HepG2 (cell line): ENCODE measurements around the gene ACAP1. TPM values are rescaled to one million over a fixed set of nuclear protein-coding genes. Genes with fewer than 3 reads are reported as not detected.

Source experiments
- CREM ChIP-seq, 2 experiments: sonication (generic) in 1 of 2; formaldehyde crosslinking in 1 of 2; IDR thresholded peaks; 2 replicates each; pipeline versions ENCODE4 v1.4.0 to v1.6.1; 2016 to 2020; ENCODE audit warnings: antibody characterized with exemption in 1 of 2, mild to moderate bottlenecking in 1 of 2, missing genetic modification reagents in 1 of 2
- DMAP1 ChIP-seq: IDR thresholded peaks from 2 replicates; pipeline ENCODE4 v1.6.1; 2016
- EP300 ChIP-seq, 3 experiments: sonication (generic) in 1 of 3; formaldehyde crosslinking in 1 of 3; IDR thresholded peaks; 2 replicates each; pipeline versions ENCODE4 v1.5.1 to v1.6.1; 2011 to 2020; ENCODE audit warnings: low read depth in 2 of 3, low read length in 2 of 3, borderline replicate concordance in 1 of 3, improper control_type of control experiment in 1 of 3, mild to moderate bottlenecking in 1 of 3, missing genetic modification reagents in 1 of 3, moderate library complexity in 1 of 3
- MAX ChIP-seq: IDR thresholded peaks from 2 replicates; pipeline ENCODE4 v1.6.1; 2012; ENCODE audit warnings: inconsistent platforms
- MYC ChIP-seq: sonication (generic); formaldehyde crosslinking; IDR thresholded peaks from 2 replicates; pipeline ENCODE4 v1.9.0; 2021; ENCODE audit warnings: missing genetic modification reagents, borderline replicate concordance
- POLR2G ChIP-seq: fragments of 200-400 bp; formaldehyde crosslinking; IDR thresholded peaks from 2 replicates; pipeline ENCODE4 v1.6.1; 2018; ENCODE audit warnings: mild to moderate bottlenecking, low read depth, low read length, moderate library complexity
- SAP130 ChIP-seq: IDR thresholded peaks from 2 replicates; pipeline ENCODE4 v1.6.1; 2016; ENCODE audit warnings: low read depth
- ZBTB21 ChIP-seq: sonication (generic); formaldehyde crosslinking; IDR thresholded peaks from 2 replicates; pipeline ENCODE4 v1.4.0; 2020; ENCODE audit warnings: missing genetic modification reagents
- ZNF143 ChIP-seq: sonication (generic); formaldehyde crosslinking; IDR thresholded peaks from 2 replicates; pipeline ENCODE4 v1.4.0; 2020; ENCODE audit warnings: missing genetic modification reagents
- ZNF264 ChIP-seq: sonication (generic); formaldehyde crosslinking; IDR thresholded peaks from 2 replicates; pipeline ENCODE4 v1.4.0; 2020; ENCODE audit warnings: missing genetic modification reagents
- ZNF350 ChIP-seq: sonication (generic); formaldehyde crosslinking; IDR thresholded peaks from 2 replicates; pipeline ENCODE4 v1.4.0; 2020; ENCODE audit warnings: mild to moderate bottlenecking, low read depth, missing genetic modification reagents, borderline replicate concordance
- ZNF513 ChIP-seq: sonication (generic); formaldehyde crosslinking; conservative IDR thresholded peaks from 2 replicates; pipeline ENCODE4 v1.5.0; 2020; ENCODE audit warnings: missing genetic modification reagents
- ZNF609 ChIP-seq: sonication (generic); formaldehyde crosslinking; IDR thresholded peaks from 2 replicates; pipeline ENCODE4 v1.4.0; 2020; ENCODE audit warnings: mild to moderate bottlenecking, missing genetic modification reagents, borderline replicate concordance
- polyA plus RNA-seq, 8 experiments: library from polyadenylated mRNA; depleted of rRNA in 3 of 8; stranded (reverse) in 7 of 8; unstranded in 1 of 8; fragments of >200 nt; fragmentation: Illumina TruSeq in 4 of 8; extraction: Trizol in 4 of 8; gene quantifications; 2 replicates each; pipeline versions ENCODE4 v1.2.1 to v1.2.3, GENCODE V29; 2011 to 2016; ENCODE audit warnings: low read depth in 4 of 8, missing spikeins in 1 of 8, mixed read lengths in 1 of 8; ENCODE audit not compliant: insufficient read depth in 1 of 8
- total RNA-seq, 5 experiments: library from RNA; depleted of rRNA; stranded (reverse); fragments of >200 nt; fragmentation: Illumina TruSeq; extraction: Trizol; gene quantifications; 2 replicates each; pipeline ENCODE4 v1.2.3, GENCODE V29; 2016; ENCODE audit warnings: low read depth in 1 of 5
- TF ChIP-seq, protein P1 (sequence below): sonication (generic); formaldehyde crosslinking; IDR thresholded peaks from 2 replicates; pipeline ENCODE4 v1.8.0; 2022; ENCODE audit warnings: mild to moderate bottlenecking, missing genetic modification reagents, borderline replicate concordance
- TF ChIP-seq, protein P2 (sequence below): sonication (generic); formaldehyde crosslinking; IDR thresholded peaks from 2 replicates; pipeline ENCODE4 v1.4.0; 2020; ENCODE audit warnings: missing genetic modification reagents, borderline replicate concordance

Gene ACAP1
- total and polyA plus RNA-seq, 2 of the 13 experiments (the other 11 are each of a cell fraction or from before 2014, with no cell fraction given) = 1.3 to 2.5 TPM

DNA sequence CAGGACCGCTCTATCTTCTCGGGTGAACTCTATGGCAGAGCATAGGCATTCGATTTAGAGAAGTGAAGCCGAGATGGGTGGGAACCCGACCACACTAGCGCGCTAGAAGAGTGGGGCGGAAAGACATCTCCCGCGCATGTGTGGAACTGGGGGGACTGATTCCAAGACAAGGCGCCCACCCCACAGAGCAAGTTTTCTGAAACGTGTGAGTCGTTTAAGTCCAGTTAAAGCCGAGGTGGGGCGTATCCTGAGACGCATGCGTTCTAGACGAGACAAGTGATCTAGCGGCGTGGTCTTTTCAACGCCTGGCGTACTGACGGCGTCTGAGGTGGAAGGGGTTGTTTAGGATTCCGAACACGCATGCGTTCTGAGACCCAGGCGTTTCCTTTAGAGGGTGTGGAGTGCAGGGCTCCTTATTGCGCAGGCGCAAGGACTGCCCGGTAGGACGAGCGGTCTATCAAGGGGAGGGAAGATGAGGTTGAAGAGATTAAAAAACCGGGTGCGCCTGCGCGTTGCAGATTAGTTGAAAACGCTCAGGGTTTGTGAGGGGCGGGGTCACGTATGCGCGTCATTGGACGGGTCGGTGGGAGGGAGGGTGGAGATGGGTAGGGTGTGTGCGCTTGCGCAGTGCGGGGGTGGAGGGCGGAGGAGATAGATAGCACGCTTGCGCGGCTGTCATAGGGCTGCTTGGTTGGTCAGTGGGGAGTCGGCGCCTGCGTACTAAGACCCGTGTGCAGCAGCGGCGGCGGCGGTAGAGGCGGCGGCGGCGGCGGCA, 29.2 kb upstream of the ACAP1 start, which contains the start of gene EIF5A (continued):
- TF ChIP-seq MYC (peak; percentile 52; the same call in 1 of the 2 replicates), ZNF350 (0 out of 2 replicates have a peak, but pooled peaks have one; percentile 52), POLR2G (peak; percentile 87), SAP130 (peak; percentile 84), ZNF609 (CRISPR knock-in tag) (peak; percentile 46; the same call in 1 of the 2 replicates), CREM (IDR thresholded peaks at IDR 0.05) (peak; percentile 16; the same call in 1 of the 2 replicates), CREM (CRISPR knock-in tag; IDR thresholded peaks at IDR 0.05) (no peak), ZBTB21 (CRISPR knock-in tag) (no peak), EP300 (IDR thresholded peaks at IDR 0.05; ENCODE audit: low read depth in 2 of 2, low read length in 2 of 2) (no peak), EP300 (CRISPR knock-in tag; IDR thresholded peaks at IDR 0.05; ENCODE audit: borderline replicate concordance) (no peak; the same call in 1 of the 2 replicates), ZNF143 (CRISPR knock-in tag) (peak; percentile 46; the same call in 1 of the 2 replicates), DMAP1 (CRISPR knock-in tag) (peak; percentile 90), MAX (peak; percentile 42; the same call in 1 of the 2 replicates), ZNF513 (CRISPR knock-in tag) (no peak), ZNF264 (CRISPR knock-in tag) (0 out of 2 replicates have a peak, but pooled peaks have one; percentile 13)
- TF ChIP-seq, protein P1, sequence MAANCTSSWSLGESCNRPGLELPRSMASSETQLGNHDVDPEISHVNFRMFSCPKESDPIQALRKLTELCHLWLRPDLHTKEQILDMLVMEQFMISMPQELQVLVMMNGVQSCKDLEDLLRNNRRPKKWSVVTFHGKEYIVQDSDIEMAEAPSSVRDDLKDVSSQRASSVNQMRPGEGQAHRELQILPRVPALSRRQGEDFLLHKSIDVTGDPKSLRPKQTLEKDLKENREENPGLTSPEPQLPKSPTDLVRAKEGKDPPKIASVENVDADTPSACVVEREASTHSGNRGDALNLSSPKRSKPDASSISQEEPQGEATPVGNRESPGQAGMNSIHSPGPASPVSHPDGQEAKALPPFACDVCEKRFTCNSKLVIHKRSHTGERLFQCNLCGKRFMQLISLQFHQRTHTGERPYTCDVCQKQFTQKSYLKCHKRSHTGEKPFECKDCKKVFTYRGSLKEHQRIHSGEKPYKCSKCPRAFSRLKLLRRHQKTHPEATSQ (CRISPR knock-in tag) = no peak
- TF ChIP-seq, protein P2, sequence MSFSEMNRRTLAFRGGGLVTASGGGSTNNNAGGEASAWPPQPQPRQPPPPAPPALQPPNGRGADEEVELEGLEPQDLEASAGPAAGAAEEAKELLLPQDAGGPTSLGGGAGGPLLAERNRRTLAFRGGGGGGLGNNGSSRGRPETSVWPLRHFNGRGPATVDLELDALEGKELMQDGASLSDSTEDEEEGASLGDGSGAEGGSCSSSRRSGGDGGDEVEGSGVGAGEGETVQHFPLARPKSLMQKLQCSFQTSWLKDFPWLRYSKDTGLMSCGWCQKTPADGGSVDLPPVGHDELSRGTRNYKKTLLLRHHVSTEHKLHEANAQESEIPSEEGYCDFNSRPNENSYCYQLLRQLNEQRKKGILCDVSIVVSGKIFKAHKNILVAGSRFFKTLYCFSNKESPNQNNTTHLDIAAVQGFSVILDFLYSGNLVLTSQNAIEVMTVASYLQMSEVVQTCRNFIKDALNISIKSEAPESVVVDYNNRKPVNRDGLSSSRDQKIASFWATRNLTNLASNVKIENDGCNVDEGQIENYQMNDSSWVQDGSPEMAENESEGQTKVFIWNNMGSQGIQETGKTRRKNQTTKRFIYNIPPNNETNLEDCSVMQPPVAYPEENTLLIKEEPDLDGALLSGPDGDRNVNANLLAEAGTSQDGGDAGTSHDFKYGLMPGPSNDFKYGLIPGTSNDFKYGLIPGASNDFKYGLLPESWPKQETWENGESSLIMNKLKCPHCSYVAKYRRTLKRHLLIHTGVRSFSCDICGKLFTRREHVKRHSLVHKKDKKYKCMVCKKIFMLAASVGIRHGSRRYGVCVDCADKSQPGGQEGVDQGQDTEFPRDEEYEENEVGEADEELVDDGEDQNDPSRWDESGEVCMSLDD (CRISPR knock-in tag) = no peak
